ENCODE measurements around the gene MAP2K6. TPM values are rescaled to one million over a fixed set of nuclear protein-coding genes. Genes with fewer than 3 reads are reported as not detected.

Gene MAP2K6
- total and polyA plus RNA-seq, 10 of the 15 experiments (the other 5 are each of a cell fraction or from before 2014, with no cell fraction given) = 15.6 to 70.3 (median 22.9) TPM

DNA sequence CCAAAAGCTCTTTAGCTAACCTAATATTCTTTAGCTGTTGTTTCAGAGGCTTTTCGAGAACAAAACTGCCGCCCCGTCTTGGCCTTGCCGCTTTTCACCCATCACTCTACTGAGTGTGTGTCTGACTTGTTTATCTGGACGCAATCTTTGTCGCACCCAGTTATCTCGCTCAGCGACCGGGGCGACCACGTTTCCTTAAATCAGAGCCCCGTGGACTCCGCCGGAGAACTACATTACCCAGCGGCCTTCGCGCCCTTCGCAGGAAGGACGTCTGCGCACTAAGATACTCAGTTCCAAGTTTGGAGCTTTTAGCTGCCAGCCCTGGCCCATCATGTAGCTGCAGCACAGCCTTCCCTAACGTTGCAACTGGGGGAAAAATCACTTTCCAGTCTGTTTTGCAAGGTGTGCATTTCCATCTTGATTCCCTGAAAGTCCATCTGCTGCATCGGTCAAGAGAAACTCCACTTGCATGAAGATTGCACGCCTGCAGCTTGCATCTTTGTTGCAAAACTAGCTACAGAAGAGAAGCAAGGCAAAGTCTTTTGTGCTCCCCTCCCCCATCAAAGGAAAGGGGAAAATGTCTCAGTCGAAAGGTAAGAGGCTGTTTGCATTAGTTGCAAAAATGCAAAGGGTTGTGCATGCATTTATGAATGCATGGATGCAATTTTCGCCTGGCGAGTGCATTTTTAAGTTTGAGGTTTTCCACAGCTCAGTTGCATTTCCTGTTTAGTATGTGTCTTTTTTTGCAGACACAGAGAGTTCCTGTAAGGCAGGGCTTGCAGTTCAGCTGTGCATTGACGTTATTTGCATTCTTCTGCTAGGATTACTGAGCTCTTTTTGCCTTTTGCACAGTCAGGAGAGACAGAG, at the start of gene MAP2K6 (continued):
- TF ChIP-seq SPI1 (IDR thresholded peaks at IDR 0.05; ENCODE audit: borderline replicate concordance, insufficient read depth, low read depth, low read length) (peak; percentile 41; the same call in 1 of the 2 replicates), TCF7 (IDR thresholded peaks at IDR 0.05; ENCODE audit: borderline replicate concordance) (no peak), RAD51 (IDR thresholded peaks at IDR 0.05) (no peak), NBN (IDR thresholded peaks at IDR 0.05) (peak; percentile 52; the same call in 1 of the 2 replicates), TCF3 (IDR thresholded peaks at IDR 0.05; ENCODE audit: borderline replicate concordance, insufficient read depth, low read depth, low read length) (no peak), SMAD1 (IDR thresholded peaks at IDR 0.05; ENCODE audit: low read depth, partially characterized antibody) (no peak), ATF7 (IDR thresholded peaks at IDR 0.05; ENCODE audit: low read depth) (no peak), SP1 (IDR thresholded peaks at IDR 0.05; ENCODE audit: low read depth, low read length) (no peak), CEBPB (IDR thresholded peaks at IDR 0.05; ENCODE audit: borderline replicate concordance in 1 of 2, low read depth in 2 of 2, low read length in 2 of 2) (peak in 1 of 2 experiments; percentile 68; a peak in 1 of 4 replicates), MTA3 (IDR thresholded peaks at IDR 0.05; ENCODE audit: borderline replicate concordance, low read length) (peak; percentile 70; the same call in 1 of the 2 replicates), CHD1 (IDR thresholded peaks at IDR 0.05; ENCODE audit: low read depth, low read length) (no peak), TAF1 (IDR thresholded peaks at IDR 0.05; ENCODE audit: borderline replicate concordance, low read depth, low read length) (no peak), ELK1 (IDR thresholded peaks at IDR 0.05; ENCODE audit: low read depth, low read length) (no peak), RAD21 (IDR thresholded peaks at IDR 0.05; ENCODE audit: insufficient read depth, low read depth, low read length) (no peak), POLR2A (IDR thresholded peaks at IDR 0.05; ENCODE audit: low read depth, low read length) (peak; percentile 62), HDGF (IDR thresholded peaks at IDR 0.05) (no peak), NFYB (IDR thresholded peaks at IDR 0.05; ENCODE audit: insufficient read depth, low read depth, low read length) (no peak), PKNOX1 (IDR thresholded peaks at IDR 0.05) (peak; percentile 52; the same call in 1 of the 2 replicates), SREBF2 (IDR thresholded peaks at IDR 0.05; ENCODE audit: low read length) (no peak), ATF3 (IDR thresholded peaks at IDR 0.05; ENCODE audit: borderline replicate concordance, extremely low read depth, low read depth, low read length) (no peak), LARP7 (IDR thresholded peaks at IDR 0.05) (0 out of 2 replicates have a peak, but pooled peaks have one; percentile 48)
- TF ChIP-seq, protein P1, sequence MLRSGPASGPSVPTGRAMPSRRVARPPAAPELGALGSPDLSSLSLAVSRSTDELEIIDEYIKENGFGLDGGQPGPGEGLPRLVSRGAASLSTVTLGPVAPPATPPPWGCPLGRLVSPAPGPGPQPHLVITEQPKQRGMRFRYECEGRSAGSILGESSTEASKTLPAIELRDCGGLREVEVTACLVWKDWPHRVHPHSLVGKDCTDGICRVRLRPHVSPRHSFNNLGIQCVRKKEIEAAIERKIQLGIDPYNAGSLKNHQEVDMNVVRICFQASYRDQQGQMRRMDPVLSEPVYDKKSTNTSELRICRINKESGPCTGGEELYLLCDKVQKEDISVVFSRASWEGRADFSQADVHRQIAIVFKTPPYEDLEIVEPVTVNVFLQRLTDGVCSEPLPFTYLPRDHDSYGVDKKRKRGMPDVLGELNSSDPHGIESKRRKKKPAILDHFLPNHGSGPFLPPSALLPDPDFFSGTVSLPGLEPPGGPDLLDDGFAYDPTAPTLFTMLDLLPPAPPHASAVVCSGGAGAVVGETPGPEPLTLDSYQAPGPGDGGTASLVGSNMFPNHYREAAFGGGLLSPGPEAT (IDR thresholded peaks at IDR 0.05; ENCODE audit: low read depth) = peak; percentile 82; the same call in 1 of the 2 replicates
- TF ChIP-seq, protein P2, sequence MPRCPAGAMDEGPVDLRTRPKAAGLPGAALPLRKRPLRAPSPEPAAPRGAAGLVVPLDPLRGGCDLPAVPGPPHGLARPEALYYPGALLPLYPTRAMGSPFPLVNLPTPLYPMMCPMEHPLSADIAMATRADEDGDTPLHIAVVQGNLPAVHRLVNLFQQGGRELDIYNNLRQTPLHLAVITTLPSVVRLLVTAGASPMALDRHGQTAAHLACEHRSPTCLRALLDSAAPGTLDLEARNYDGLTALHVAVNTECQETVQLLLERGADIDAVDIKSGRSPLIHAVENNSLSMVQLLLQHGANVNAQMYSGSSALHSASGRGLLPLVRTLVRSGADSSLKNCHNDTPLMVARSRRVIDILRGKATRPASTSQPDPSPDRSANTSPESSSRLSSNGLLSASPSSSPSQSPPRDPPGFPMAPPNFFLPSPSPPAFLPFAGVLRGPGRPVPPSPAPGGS (IDR thresholded peaks at IDR 0.05; ENCODE audit: borderline replicate concordance, insufficient read depth, low read depth, low read length, poor library complexity, severe bottlenecking) = no peak
